GM12874 (cell line): ENCODE data around the gene FAM174C.

ENCODE experiments used
- CTCF ChIP-seq: IDR thresholded peaks from 2 replicates; pipeline ENCODE4 v1.5.1; 2011; ENCODE audit warnings: low read depth, mild to moderate bottlenecking, control low read depth, low read length, moderate library complexity; ENCODE audit not compliant: insufficient read depth

The FAM174C gene

DNA sequence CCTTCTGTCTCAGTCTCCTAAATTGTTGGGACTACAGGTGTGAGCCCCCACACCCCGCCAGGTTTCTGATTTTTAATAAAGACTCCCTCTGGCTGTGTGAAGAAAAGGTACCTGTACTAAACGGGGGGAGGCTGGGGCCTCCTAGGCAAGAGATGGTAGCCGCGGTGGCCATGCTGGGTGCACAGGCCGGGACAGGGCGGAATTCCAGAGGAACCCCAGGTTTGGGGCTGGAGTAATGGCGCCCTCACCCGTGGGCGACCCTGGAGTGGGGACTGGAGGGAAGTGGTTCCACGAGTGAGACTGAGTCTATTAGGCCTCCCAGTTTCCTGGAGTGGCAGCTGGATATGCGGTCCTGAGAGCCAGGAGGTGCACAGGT is 35.9 kb upstream of the FAM174C start:
- no peak for TF ChIP-seq CTCF

DNA sequence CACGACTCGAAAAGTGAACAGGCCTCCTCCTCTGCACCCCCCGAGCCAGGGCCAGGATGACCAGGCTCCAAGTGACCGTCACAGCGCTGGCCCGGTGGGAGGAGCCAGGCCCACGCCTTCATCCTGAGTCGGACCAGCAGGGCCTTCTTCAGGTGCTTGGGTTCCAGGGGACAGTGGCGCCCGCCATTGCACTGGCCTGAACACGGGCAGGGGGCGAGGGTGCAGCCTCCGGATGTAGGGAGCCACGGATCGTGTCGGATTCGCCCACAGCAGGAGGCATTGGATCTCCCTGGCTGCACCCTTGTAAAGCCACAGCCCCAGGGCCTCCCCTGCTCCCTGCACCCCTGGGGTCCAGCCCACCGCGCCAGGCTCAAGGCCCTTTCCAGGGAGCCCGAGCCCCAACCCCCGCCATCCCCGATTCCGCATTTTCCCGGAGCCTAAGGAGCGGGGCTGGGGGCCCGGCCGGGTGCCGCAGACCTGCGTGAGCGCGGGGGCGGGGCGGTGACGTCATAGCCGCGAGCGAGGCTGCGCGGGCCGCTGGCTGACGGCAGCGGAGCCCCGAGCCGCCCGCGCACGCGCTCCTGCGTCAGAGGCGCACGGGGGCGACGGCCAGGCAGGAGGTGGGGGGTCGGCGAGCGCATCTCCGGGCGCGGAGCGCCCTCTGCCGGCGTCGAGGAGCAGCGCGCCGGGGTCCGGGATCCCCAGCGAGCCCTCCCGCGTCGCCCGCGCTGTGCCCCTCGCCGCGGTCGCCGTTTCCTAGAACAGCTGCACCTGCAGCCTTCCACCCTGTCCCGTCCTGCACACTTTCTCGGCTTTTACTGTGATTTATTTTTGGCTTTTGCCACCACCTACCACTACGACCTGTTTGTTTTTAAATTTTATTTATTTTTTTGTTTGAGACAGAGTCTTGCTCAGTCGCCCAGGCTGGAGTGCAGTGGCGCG is 35.3 kb upstream of the FAM174C start:
- TF ChIP-seq CTCF: peak; percentile 94

- no peak for TF ChIP-seq CTCF
Measured at GRCh38 chr19:1240925-1241324, 34.4 kb upstream of the FAM174C start.

DNA sequence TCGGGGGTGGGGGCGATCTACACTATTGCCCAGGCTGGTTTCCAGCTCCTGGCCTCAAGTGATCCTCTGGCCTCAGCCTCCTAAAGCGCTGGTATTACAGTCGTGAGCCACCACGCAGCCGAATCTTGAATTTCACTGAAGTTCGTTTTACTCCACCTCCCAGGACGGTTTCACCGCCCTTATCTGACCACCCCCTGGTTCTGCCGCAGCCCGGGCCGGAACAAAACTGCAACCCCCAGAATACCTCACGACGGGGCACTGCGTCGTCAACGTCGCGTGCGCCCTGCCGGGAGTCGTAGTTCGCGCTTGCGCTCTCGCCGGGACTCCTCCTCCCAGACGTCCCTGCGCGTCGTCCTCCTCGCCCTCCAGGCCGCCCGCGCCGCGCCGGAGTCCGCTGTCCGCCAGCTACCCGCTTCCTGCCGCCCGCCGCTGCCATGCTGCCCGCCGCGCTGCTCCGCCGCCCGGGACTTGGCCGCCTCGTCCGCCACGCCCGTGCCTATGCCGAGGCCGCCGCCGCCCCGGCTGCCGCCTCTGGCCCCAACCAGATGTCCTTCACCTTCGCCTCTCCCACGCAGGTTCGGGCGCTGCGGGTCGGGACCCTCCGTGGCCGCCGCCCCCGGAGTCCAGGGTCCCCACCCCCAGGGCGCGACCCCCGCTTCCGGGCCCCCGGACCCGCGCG is 33.8 kb upstream of the FAM174C start, which contains the start of gene ATP5F1D:
Gene ATP5F1D (plus strand): TSS at position 335 of the 679 bp plus-strand sequence. CDS start 100 bp downstream, at position 435.
- no peak for TF ChIP-seq CTCF

- peak; percentile 98 for TF ChIP-seq CTCF
Measured at GRCh38 chr19:1243768-1244692, 31.3 kb upstream of the FAM174C start.

DNA sequence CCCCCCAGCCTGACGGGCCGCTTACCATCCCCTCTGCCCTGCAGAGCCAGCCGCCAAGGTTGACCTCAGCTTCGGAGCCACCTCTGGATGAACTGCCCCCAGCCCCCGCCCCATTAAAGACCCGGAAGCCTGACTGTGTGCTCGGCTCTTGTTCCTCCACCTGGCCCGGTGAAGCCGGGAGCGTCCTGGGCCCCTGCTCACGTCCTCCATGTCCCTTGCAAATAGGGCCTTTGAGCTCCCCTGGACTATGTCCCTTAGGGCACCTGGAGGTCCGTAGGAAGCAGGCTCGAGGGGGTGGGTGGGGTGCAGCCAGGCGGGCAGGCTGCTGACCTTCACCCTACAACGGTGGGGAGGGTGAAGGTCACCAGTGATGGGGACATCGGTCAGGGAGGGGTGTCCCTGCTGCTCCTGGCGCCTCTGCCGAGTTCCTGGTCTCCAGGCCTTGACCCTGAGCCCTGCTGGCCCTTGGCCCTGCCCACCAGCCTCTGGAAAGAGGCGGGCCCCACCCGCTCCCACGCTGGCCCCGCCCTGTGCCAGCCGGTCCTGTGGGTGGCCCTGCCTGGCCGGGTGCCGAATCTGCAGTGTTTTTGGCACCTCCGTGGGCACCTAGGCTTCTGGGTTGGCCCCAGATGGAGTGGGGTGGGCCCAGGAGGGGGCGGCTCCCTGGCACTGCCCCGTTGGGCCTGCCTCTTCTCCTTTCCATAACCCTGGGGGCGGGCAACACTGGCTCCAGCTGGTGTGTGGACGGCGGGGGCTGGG is 30.5 kb upstream of the FAM174C start:
- TF ChIP-seq CTCF: no peak
